IPS DF 6.9 (cell line): ENCODE data around the gene CD151.
A peak's percentile ranks its signal among the peaks of the same experiment; 100 is the strongest.

ENCODE experiments used
- DNase-seq: peaks from one replicate; pipeline ENCODE4 v3.0.0-alpha.2; 2013; ENCODE audit warnings: low read depth, low spot score
- H3K27ac ChIP-seq: one replicate; pipeline ENCODE4 v1.5.1; 2013; ENCODE audit warnings: low read length, control low read depth
- H3K27me3 ChIP-seq: 2 replicates; pipeline ENCODE4 v1.6.1; 2013; ENCODE audit warnings: mild to moderate bottlenecking, low read length; ENCODE audit not compliant: control insufficient read depth, insufficient read depth
- H3K36me3 ChIP-seq: 2 replicates; pipeline ENCODE4 v1.6.1; 2013; ENCODE audit warnings: low read length; ENCODE audit not compliant: control insufficient read depth, insufficient read depth
- H3K4me1 ChIP-seq: 2 replicates; pipeline ENCODE4 v1.6.1; 2013; ENCODE audit warnings: low read length; ENCODE audit not compliant: control insufficient read depth, insufficient read depth
- H3K4me3 ChIP-seq: 2 replicates; pipeline ENCODE4 v1.5.1; 2013; ENCODE audit warnings: mild to moderate bottlenecking, low read length
- H3K9me3 ChIP-seq: 2 replicates; pipeline ENCODE4 v1.6.1; 2013; ENCODE audit warnings: low read length, inconsistent platforms; ENCODE audit not compliant: control insufficient read depth, insufficient read depth
- WGBS: extraction: QIAGEN DNeasy Blood & Tissue Kit; methylation state at CpG from one replicate; pipeline ENCODE4 v1.1.7; 2013; ENCODE audit warnings: mixed read lengths, missing lambda C conversion rate; ENCODE audit not compliant: insufficient read length, insufficient coverage; 5-methylcytosine and 5-hydroxymethylcytosine counted together

The CD151 gene

GRCh38 chr11:816433-816779 lies 16.3 kb upstream of the CD151 start:
- Histone ChIP-seq H3K27ac (no peak overlapping the region), H3K36me3 (peaks cover 23% of the 10 kb centered on the region), H3K4me3 (no peak overlapping the region), H3K4me1 (peaks cover 3% of the 10 kb centered on the region; the same call in 1 of the 2 replicates), H3K27me3 (no peaks in the 10 kb centered on the region), H3K9me3 (no peaks in the 10 kb centered on the region)
- no peak for DNase-seq
- no CpG with 5 or more reads among the region's 11 CpGs for WGBS

GRCh38 chr11:818396-819128 lies 14.2 kb upstream of the CD151 start, which contains the start of gene PNPLA2:
Gene PNPLA2 (plus strand): TSS chr11:818914. CDS start chr11:819719, 805 bp downstream.
- WGBS, result no CpG with 5 or more reads among the region's 20 CpGs
- peaks cover 3% of the 10 kb centered on the region; the same call in 1 of the 2 replicates for H3K4me1 ChIP-seq
- H3K27me3 ChIP-seq, result no peaks in the 10 kb centered on the region
- peak within 1 kb of the TSS; percentile 83 for H3K4me3 ChIP-seq
- H3K9me3 ChIP-seq, result no peaks in the 10 kb centered on the region
- no peak within 1 kb of the TSS for H3K27ac ChIP-seq
- H3K36me3 ChIP-seq, result peaks cover 4% of the 10 kb centered on the region; the same call in 1 of the 2 replicates
- no peak for DNase-seq

GRCh38 chr11:819129-819931 lies 13.4 kb upstream of the CD151 start:
- peak overlapping the region; percentile 83 for H3K4me3 ChIP-seq
- no peaks in the 10 kb centered on the region for H3K9me3 ChIP-seq
- H3K4me1 ChIP-seq, result peaks cover 3% of the 10 kb centered on the region; the same call in 1 of the 2 replicates
- peaks cover 9% of the 10 kb centered on the region; the same call in 1 of the 2 replicates for H3K36me3 ChIP-seq
- no peak overlapping the region for H3K27ac ChIP-seq
- H3K27me3 ChIP-seq, result no peaks in the 10 kb centered on the region
- no CpG with 5 or more reads among the region's 96 CpGs for WGBS
- no peak for DNase-seq

- no CpG with 5 or more reads among the region's 47 CpGs for WGBS
- H3K9me3 ChIP-seq, result no peaks in the 10 kb centered on the region
- H3K36me3 ChIP-seq, result peaks cover 11% of the 10 kb centered on the region; the same call in 1 of the 2 replicates
- H3K4me1 ChIP-seq, result peaks cover 3% of the 10 kb centered on the region; the same call in 1 of the 2 replicates
- no peak for DNase-seq
- peak overlapping the region; percentile 83; the same call in 1 of the 2 replicates for H3K4me3 ChIP-seq
- no peak overlapping the region for H3K27ac ChIP-seq
- H3K27me3 ChIP-seq, result no peaks in the 10 kb centered on the region
Measured at GRCh38 chr11:819943-820649, 12.7 kb upstream of the CD151 start.

- Histone ChIP-seq H3K9me3 (no peaks in the 10 kb centered on the region), H3K27ac (no peak overlapping the region), H3K4me1 (peaks cover 3% of the 10 kb centered on the region; the same call in 1 of the 2 replicates), H3K4me3 (no peak overlapping the region), H3K27me3 (no peaks in the 10 kb centered on the region), H3K36me3 (peaks cover 11% of the 10 kb centered on the region; the same call in 1 of the 2 replicates)
- no peak for DNase-seq
- WGBS, result no CpG with 5 or more reads among the region's 11 CpGs
Measured at GRCh38 chr11:820655-821511, 11.9 kb upstream of the CD151 start.

- WGBS, result no CpG with 5 or more reads among the region's 22 CpGs
- Histone ChIP-seq H3K36me3 (peaks cover 11% of the 10 kb centered on the region; the same call in 1 of the 2 replicates), H3K27ac (no peak overlapping the region), H3K4me1 (peaks cover 3% of the 10 kb centered on the region; the same call in 1 of the 2 replicates), H3K9me3 (no peaks in the 10 kb centered on the region), H3K4me3 (no peak overlapping the region), H3K27me3 (no peaks in the 10 kb centered on the region)
- DNase-seq, result no peak
Measured at GRCh38 chr11:821512-822371, 11.0 kb upstream of the CD151 start.

GRCh38 chr11:823441-824291 lies 9.1 kb upstream of the CD151 start:
- Histone ChIP-seq H3K4me3 (no peak overlapping the region), H3K4me1 (peaks cover 7% of the 10 kb centered on the region), H3K27ac (no peak overlapping the region), H3K9me3 (no peaks in the 10 kb centered on the region), H3K36me3 (peaks cover 11% of the 10 kb centered on the region; the same call in 1 of the 2 replicates), H3K27me3 (no peaks in the 10 kb centered on the region)
- WGBS, result no CpG with 5 or more reads among the region's 53 CpGs
- no peak for DNase-seq

- no peak for DNase-seq
- Histone ChIP-seq H3K27me3 (no peaks in the 10 kb centered on the region), H3K4me3 (no peak overlapping the region), H3K27ac (no peak overlapping the region), H3K9me3 (no peaks in the 10 kb centered on the region), H3K4me1 (peaks cover 13% of the 10 kb centered on the region), H3K36me3 (peaks cover 11% of the 10 kb centered on the region; the same call in 1 of the 2 replicates)
- WGBS, result no CpG with 5 or more reads among the region's 59 CpGs
Measured at GRCh38 chr11:824292-824880, 8.4 kb upstream of the CD151 start.
